Brain microvascular endothelial cell (primary cell): Measurements from ENCODE around the gene HMGXB4.

Experiments
- DNase-seq: peaks from one replicate; pipeline ENCODE4 v3.0.0-alpha.2; 2020
- H3K27ac ChIP-seq: fragments of 250-450 bp; sonication (Bioruptor Pico); 2 replicates; pipeline ENCODE4 v1.5.1; 2020; ENCODE audit warnings: mild to moderate bottlenecking, moderate library complexity
- H3K27me3 ChIP-seq: fragments of 250-450 bp; sonication (Bioruptor Pico); replicated peaks from 2 replicates; pipeline ENCODE4 v1.5.1; 2020; ENCODE audit warnings: mild to moderate bottlenecking
- H3K36me3 ChIP-seq: fragments of 250-450 bp; sonication (Bioruptor Pico); replicated peaks from 2 replicates; pipeline ENCODE4 v1.5.1; 2020; ENCODE audit warnings: mild to moderate bottlenecking
- H3K4me3 ChIP-seq: 2 replicates; pipeline ENCODE4 v1.5.1; 2011; ENCODE audit warnings: low read depth, mild to moderate bottlenecking, control low read depth, low read length, moderate library complexity
- in situ Hi-C: cut with HindIII; loops from 2 replicates; pipeline ENCODE4 v1.10.0; 2017; ENCODE audit warnings: low sequenced_read_pairs, low pct_ligation_motif_present
- TF ChIP-seq, protein P1 (sequence below): IDR thresholded peaks from 2 replicates; pipeline ENCODE4 v1.5.1; 2011; ENCODE audit warnings: low read depth, mild to moderate bottlenecking, moderate library complexity, low read length, control low read depth, inconsistent platforms; ENCODE audit errors: missing control alignments

Gene HMGXB4, protein sequence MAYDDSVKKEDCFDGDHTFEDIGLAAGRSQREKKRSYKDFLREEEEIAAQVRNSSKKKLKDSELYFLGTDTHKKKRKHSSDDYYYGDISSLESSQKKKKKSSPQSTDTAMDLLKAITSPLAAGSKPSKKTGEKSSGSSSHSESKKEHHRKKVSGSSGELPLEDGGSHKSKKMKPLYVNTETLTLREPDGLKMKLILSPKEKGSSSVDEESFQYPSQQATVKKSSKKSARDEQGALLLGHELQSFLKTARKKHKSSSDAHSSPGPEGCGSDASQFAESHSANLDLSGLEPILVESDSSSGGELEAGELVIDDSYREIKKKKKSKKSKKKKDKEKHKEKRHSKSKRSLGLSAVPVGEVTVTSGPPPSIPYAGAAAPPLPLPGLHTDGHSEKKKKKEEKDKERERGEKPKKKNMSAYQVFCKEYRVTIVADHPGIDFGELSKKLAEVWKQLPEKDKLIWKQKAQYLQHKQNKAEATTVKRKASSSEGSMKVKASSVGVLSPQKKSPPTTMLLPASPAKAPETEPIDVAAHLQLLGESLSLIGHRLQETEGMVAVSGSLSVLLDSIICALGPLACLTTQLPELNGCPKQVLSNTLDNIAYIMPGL

DNA sequence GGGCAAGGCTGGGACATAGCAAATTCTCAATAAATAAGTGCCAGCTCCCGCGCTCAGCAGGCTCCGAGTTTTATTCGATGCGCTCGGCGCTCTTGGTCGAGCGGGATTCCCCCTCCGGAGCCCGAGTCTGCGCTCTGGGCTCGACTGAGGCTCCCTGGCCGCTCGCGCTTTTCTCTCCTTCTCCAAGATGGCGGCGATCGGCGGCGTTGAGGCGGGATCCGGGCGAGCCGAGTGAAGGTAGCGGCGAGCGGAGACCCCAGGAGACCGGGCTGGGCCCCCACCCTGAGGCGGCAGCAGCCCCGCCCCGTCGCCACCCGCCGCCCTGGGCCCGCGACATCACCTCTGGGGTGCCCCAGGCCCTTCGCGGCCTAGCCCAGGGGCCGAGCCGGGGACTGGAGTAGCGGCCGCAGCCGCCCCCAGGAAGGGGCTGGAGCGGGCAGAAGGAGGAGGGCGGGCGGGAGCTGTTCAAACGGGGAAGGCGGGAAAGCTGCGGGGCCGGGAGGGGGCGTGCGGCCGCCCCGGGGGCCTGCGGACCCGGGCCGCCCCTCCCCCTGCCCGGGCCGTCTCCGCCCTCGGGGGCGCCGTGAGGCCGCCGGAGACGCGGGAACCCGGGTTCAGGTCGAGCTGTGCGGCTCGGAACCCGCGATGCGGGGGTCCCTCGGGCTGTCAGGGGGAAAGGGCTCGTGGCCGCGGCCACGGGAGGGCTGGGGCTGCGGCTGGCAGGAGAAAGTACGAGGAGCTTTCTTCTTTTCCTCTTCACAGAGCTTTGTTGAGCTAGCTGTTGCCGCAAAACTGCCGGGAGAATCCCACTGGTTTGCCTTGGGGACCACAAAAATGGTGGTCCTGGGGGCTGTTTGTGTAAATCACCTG lies at the start of gene HMGXB4:
Gene HMGXB4, plus strand, starts transcription at position 173 of the 870 bp plus-strand sequence. CDS start 4,898 bp downstream, outside the sequence.
- in situ Hi-C loops = no loop called here
- Histone ChIP-seq H3K4me3 (peak within 1 kb of the TSS; percentile 75), H3K27me3 (no peaks in the 10 kb centered on the region), H3K27ac (peak within 1 kb of the TSS; percentile 77), H3K36me3 (no peaks in the 10 kb centered on the region)
- TF ChIP-seq, protein P1, sequence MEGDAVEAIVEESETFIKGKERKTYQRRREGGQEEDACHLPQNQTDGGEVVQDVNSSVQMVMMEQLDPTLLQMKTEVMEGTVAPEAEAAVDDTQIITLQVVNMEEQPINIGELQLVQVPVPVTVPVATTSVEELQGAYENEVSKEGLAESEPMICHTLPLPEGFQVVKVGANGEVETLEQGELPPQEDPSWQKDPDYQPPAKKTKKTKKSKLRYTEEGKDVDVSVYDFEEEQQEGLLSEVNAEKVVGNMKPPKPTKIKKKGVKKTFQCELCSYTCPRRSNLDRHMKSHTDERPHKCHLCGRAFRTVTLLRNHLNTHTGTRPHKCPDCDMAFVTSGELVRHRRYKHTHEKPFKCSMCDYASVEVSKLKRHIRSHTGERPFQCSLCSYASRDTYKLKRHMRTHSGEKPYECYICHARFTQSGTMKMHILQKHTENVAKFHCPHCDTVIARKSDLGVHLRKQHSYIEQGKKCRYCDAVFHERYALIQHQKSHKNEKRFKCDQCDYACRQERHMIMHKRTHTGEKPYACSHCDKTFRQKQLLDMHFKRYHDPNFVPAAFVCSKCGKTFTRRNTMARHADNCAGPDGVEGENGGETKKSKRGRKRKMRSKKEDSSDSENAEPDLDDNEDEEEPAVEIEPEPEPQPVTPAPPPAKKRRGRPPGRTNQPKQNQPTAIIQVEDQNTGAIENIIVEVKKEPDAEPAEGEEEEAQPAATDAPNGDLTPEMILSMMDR = no peak
- peak; percentile 85 for DNase-seq

DNA sequence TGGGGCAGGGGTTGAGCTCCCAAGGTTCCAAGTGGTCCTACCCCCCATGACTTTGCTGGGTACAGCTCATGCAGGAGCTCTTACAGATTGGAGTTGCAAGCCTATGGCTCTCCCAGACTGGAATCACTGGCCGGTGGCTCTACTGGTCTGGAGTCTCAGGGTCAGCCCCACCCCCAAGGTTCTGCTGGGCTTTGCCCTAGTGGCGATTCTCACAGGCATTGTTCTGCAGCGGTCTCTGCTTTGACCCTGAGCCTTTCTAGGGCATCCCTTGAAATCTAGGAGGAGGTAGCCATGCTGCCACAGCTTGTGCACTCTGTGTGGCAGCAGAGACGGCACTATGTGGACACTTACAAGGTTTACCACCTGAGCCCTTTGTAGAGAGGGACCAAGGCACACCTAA lies 49.3 kb upstream of the HMGXB4 start:
- DNase-seq = no peak
- Histone ChIP-seq H3K36me3 (no peaks in the 10 kb centered on the region), H3K27me3 (no peaks in the 10 kb centered on the region), H3K27ac (no peak overlapping the region), H3K4me3 (no peak overlapping the region)
- TF ChIP-seq, protein P1 = no peak
- in situ Hi-C loops = no loop called here

DNA sequence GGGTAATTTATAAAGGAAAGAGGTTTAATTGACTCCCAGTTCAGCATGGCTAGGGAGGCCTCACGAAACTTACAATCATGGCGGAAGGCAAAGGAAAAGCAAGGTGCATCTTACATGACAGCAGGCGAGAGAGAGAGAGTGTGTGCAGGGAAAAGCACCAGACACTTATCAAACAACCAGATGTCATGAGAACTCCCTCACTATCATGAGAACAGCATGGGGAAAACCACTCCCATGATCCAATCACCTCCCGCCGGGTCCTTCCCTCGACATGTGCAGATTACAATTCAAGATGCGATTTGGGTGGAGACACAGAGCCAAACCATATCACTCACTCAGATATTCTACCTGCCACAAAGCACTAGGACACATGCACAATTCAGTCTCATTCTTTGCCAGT lies 48.1 kb upstream of the HMGXB4 start:
- Histone ChIP-seq H3K4me3 (no peak overlapping the region), H3K27ac (no peak overlapping the region), H3K36me3 (no peaks in the 10 kb centered on the region), H3K27me3 (no peaks in the 10 kb centered on the region)
- TF ChIP-seq, protein P1 = no peak
- no peak for DNase-seq
- in situ Hi-C loops = no loop called here

DNA sequence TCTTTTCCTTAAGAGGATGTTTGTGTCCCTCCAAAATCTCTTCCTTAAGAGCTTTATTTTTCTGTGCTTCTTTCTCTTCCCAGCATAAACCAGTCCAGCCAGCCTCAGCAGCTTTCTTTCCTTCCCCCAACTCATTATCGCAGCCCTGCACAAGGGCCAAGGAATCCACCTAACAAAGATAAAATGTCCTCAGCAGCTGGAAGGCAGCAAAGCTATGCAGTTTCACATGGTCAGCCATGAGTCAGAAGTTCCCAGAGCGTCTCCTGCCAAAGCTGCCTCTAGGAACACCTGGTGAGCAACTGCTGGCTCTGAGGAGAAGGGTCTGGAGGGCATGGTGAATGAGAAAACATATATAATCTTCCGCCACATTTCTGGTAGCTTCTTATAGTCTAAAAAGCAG lies 45.3 kb upstream of the HMGXB4 start:
- peak; percentile 15 for DNase-seq
- Histone ChIP-seq H3K36me3 (no peaks in the 10 kb centered on the region), H3K27me3 (no peaks in the 10 kb centered on the region), H3K4me3 (no peak overlapping the region), H3K27ac (no peak overlapping the region)
- in situ Hi-C loops = no loop called here
- TF ChIP-seq, protein P1 = no peak

DNA sequence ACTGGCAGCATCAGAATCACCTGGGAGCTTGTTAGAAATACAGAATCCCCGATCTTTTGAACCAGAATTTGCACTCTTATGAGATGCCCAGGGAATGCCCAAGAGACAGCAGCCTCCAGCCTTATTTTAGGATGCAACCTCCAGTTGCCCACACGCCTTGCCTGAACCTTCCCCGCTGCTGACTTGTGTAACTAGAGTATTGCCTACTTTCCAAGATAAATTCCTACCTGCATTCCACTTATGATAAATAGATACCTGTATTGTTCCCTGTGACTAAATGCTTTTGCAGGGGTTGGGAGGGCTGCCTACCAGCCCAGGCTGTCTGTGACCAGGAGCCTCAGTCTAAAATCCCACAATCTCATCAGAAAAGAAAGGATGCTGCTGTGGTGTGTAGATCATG lies 44.3 kb upstream of the HMGXB4 start:
- Histone ChIP-seq H3K36me3 (no peaks in the 10 kb centered on the region), H3K27ac (no peak overlapping the region), H3K27me3 (no peaks in the 10 kb centered on the region), H3K4me3 (no peak overlapping the region)
- in situ Hi-C loops = no loop called here
- TF ChIP-seq, protein P1 = no peak
- DNase-seq = no peak
